GM12878 (cell line): ENCODE results near the gene RASGRF1. TPM values are rescaled to one million over a fixed set of nuclear protein-coding genes. Genes with fewer than 3 reads are reported as not detected.

Experiments used
- ATAC-seq: fragments of 200-7000 bp; cut with Tn5 transposase; 3 replicates; pipeline ENCODE4 v1.9.1; 2020; ENCODE audit warnings: mild to moderate bottlenecking, moderate library complexity
- BruUV-seq: library from RNA; stranded (reverse); fragments of 400-500 nt; replicated peaks from 2 replicates; lab custom pipeline; 2021; lab: Mats Ljungman, UMichigan
- CTCF ChIA-PET: fragments of 300-600 bp; sonication (Branson Sonifier 250); formaldehyde crosslinking; extraction: SDS; loops from one replicate; lab custom pipeline; 2021; ENCODE audit warnings: inconsistent platforms; lab: Yijun Ruan, JAX
- POLR2A ChIA-PET: fragments of 350-600 bp; formaldehyde crosslinking; extraction: SDS; loops from one replicate; lab custom pipeline; 2021; ENCODE audit warnings: inconsistent platforms; lab: Charles Lee
- RAD21 ChIA-PET: fragments of 300-600 bp; sonication (Branson Sonifier 250); formaldehyde crosslinking; loops from one replicate; lab custom pipeline; 2023; ENCODE audit warnings: antibody characterized with exemption; ENCODE audit not compliant: unreplicated experiment; lab: Charles Lee
- SMC1A ChIA-PET: fragments of 300-600 bp; sonication (Branson Sonifier 250); formaldehyde crosslinking; loops from one replicate; lab custom pipeline; 2023; ENCODE audit not compliant: unreplicated experiment, uncharacterized antibody; lab: Charles Lee
- DNase-seq: peaks from one replicate; pipeline ENCODE4 v3.0.0-alpha.2; 2011; ENCODE audit warnings: low read depth, low spot score
- FAIRE-seq: peaks from 3 replicates; lab custom pipeline; 2011; peaks lifted over from hg19 to GRCh38; lab: Jason Lieb, UNC
- H2AFZ ChIP-seq: 2 replicates; pipeline ENCODE4 v1.6.0; 2011; ENCODE audit warnings: low read depth, low read length, control low read depth; ENCODE audit not compliant: control insufficient read depth
- H3K27ac ChIP-seq: 2 replicates; pipeline ENCODE4 v1.5.1; 2011; ENCODE audit warnings: control low read depth; ENCODE audit not compliant: control insufficient read depth, insufficient read depth
- H3K27me3 ChIP-seq, 2 experiments: replicated peaks in 1 of 2; 2 replicates each; pipeline versions ENCODE4 v1.6.0 to v1.6.1; 2011; ENCODE audit warnings: low read length in 1 of 2; ENCODE audit not compliant: control insufficient read depth in 2 of 2, insufficient read depth in 2 of 2
- H3K36me3 ChIP-seq, 2 experiments: 2 replicates each; pipeline ENCODE4 v1.5.1; 2011; ENCODE audit warnings: low read length in 1 of 2; ENCODE audit not compliant: control insufficient read depth in 2 of 2, insufficient read depth in 2 of 2
- H3K4me1 ChIP-seq: 2 replicates; pipeline ENCODE4 v1.6.1; 2011; ENCODE audit warnings: mild to moderate bottlenecking, low read length, moderate library complexity, mixed read lengths; ENCODE audit not compliant: control insufficient read depth, insufficient read depth
- H3K4me2 ChIP-seq: 2 replicates; pipeline ENCODE4 v1.6.0; 2011; ENCODE audit warnings: control low read depth; ENCODE audit not compliant: control insufficient read depth, insufficient read depth
- H3K4me3 ChIP-seq: fragments of 200-600 bp; sonication (generic); 2 replicates; pipeline ENCODE4 v1.5.1; 2016
- H3K79me2 ChIP-seq: 2 replicates; pipeline ENCODE4 v1.6.0; 2011; ENCODE audit warnings: low read length; ENCODE audit not compliant: control insufficient read depth, insufficient read depth
- H3K9ac ChIP-seq: 2 replicates; pipeline ENCODE4 v1.8.0; 2011; ENCODE audit warnings: low read length, control low read depth, mixed read lengths; ENCODE audit not compliant: control insufficient read depth, insufficient read depth
- H3K9me3 ChIP-seq: replicated peaks from 3 replicates; pipeline ENCODE4 v1.5.1; 2011; ENCODE audit warnings: mild to moderate bottlenecking, low read length; ENCODE audit not compliant: control insufficient read depth, insufficient read depth
- H4K20me1 ChIP-seq: 2 replicates; pipeline ENCODE4 v1.6.0; 2011; ENCODE audit not compliant: control insufficient read depth, insufficient read depth
- ASH2L ChIP-seq: fragments of 300-600, 200-600 bp; sonication (generic); IDR thresholded peaks from 2 replicates; pipeline ENCODE4 v1.6.1; 2017; ENCODE audit warnings: low read depth, mild to moderate bottlenecking, borderline replicate concordance
- CBX5 ChIP-seq: sonication (generic); IDR thresholded peaks from 2 replicates; pipeline ENCODE4 v1.6.1; 2016; ENCODE audit warnings: low read depth, moderate library complexity, mild to moderate bottlenecking, inconsistent platforms
- CREB1 ChIP-seq: IDR thresholded peaks from 2 replicates; pipeline ENCODE4 v1.6.1; 2012; ENCODE audit warnings: low read depth, mild to moderate bottlenecking, inconsistent platforms
- JUND ChIP-seq: IDR thresholded peaks from 2 replicates; pipeline ENCODE4 v1.6.1; 2012; ENCODE audit warnings: low read depth, mild to moderate bottlenecking, low read length, improper control_type of control experiment, moderate library complexity
- NFIC ChIP-seq: IDR thresholded peaks from 2 replicates; pipeline ENCODE4 v1.6.1; 2012; ENCODE audit warnings: low read depth, mild to moderate bottlenecking, inconsistent platforms, low read length, moderate library complexity
- SP1 ChIP-seq: IDR thresholded peaks from one replicate; pipeline ENCODE4 v1.6.1; 2011; ENCODE audit warnings: low read depth, low read length
- TARDBP ChIP-seq: IDR thresholded peaks from 2 replicates; pipeline ENCODE4 v1.6.1; 2016; ENCODE audit warnings: borderline replicate concordance
- WGBS: methylation state at CpG from one replicate; pipeline ENCODE4 v1.1.6; 2016; ENCODE audit warnings: low lambda C conversion rate; ENCODE audit not compliant: insufficient replicate concordance, insufficient coverage; ENCODE audit errors: missing lambda C conversion rate; 5-methylcytosine and 5-hydroxymethylcytosine counted together
- in situ Hi-C: fragments of 300-500 bp; cut with MboI; formaldehyde crosslinking; loops from 9 replicates; pipeline ENCODE4 v1.14.3; 2018; ENCODE audit warnings: mixed read lengths
- intact Hi-C: fragments of 100-400 bp; cut with micrococcal nuclease; formaldehyde crosslinking; loops from one replicate; pipeline ENCODE4 v1.14.2; 2022; ENCODE audit not compliant: unreplicated experiment
- polyA plus RNA-seq, 11 experiments: library from polyadenylated mRNA; depleted of rRNA in 4 of 11; unstranded in 6 of 11; stranded (reverse) in 5 of 11; fragments of >200 nt; fragmentation: Nextera tagmentation in 4 of 11; fragmentation: Illumina TruSeq in 1 of 11; extraction: Ambion mirVana in 4 of 11; extraction: Trizol in 1 of 11; gene quantifications; 1 replicate in 1 of 11; 2 replicates in 10 of 11; pipeline versions ENCODE4 v1.2.1 to v1.2.3, GENCODE V29; 2011 to 2016; ENCODE audit warnings: inconsistent platforms in 2 of 11, missing spikeins in 2 of 11, low read depth in 1 of 11
- total RNA-seq, 4 experiments: library from RNA; depleted of rRNA in 3 of 4; stranded (reverse); fragments of >200 nt in 3 of 4; fragmentation: Illumina TruSeq in 1 of 4; extraction: Trizol in 1 of 4; gene quantifications; 2 replicates each; pipeline versions ENCODE4 v1.2.1 to v1.2.3, GENCODE V29; 2013 to 2021
- TF ChIP-seq, protein P1 (sequence below): IDR thresholded peaks from 2 replicates; pipeline ENCODE4 v1.6.1; 2011; ENCODE audit warnings: mild to moderate bottlenecking, low read depth, low read length, moderate library complexity; ENCODE audit not compliant: insufficient replicate concordance

Gene RASGRF1
- total and polyA plus RNA-seq, 10 of the 15 experiments (the other 5 are each of a cell fraction or from before 2014, with no cell fraction given) = 0.20 to 1.9 (median 0.86) TPM

DNA sequence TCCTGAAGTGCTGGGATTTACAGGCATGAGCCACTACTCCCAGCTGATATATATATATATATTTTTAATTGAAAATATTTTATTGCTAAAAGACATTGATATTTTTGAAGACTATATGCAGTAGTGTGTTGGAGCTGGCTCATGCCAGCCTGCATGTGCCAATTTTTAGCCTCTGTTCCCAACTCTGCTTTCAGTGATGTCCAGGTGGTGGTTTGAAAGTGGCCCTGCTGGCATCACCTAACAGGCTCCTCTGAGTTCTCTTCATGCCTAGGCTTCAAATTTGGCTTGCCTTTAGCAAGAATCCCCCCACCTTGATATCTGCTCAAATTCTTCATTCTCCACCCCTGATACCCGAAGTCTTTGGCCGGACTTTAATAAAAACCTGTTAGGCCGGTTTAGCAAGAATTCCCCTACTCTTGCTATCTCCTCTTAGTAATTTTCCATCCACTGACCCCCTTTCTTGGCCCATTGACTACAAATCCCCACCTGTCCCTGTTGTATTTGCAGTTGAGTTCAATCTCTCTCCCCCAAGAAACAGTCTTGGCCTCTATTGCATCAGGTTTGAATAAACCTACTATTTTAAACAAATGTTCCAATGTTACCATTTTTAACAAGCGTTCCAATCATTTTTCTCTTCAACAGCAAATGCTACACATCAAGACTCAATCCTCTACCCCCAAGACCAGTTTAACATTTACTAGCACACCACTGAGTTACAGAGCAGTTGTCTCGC, 121.9 kb downstream of the RASGRF1 start:
- intact Hi-C loops = no loop called here
- no peak for FAIRE-seq

More for the DNA sequence above, 121.9 kb downstream of the RASGRF1 start:
- in situ Hi-C loops = no loop called here
- no peak for TF ChIP-seq CBX5
- no peak for TF ChIP-seq CREB1
- TF ChIP-seq NFIC = no peak
- no peak for TF ChIP-seq SP1
- TF ChIP-seq TARDBP = no peak
- no peak for TF ChIP-seq ASH2L
- TF ChIP-seq JUND = no peak
- TF ChIP-seq, protein P1, sequence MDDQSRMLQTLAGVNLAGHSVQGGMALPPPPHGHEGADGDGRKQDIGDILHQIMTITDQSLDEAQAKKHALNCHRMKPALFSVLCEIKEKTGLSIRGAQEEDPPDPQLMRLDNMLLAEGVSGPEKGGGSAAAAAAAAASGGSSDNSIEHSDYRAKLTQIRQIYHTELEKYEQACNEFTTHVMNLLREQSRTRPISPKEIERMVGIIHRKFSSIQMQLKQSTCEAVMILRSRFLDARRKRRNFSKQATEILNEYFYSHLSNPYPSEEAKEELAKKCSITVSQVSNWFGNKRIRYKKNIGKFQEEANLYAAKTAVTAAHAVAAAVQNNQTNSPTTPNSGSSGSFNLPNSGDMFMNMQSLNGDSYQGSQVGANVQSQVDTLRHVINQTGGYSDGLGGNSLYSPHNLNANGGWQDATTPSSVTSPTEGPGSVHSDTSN = no peak
- TF ChIP-seq, all 136 proteins: peak for 0
- Histone ChIP-seq H3K9ac (no peak overlapping the region), H3K4me2 (no peak overlapping the region), H2AFZ (no peak overlapping the region), H3K9me3 (no peaks in the 10 kb centered on the region), H3K27me3 (no peaks in the 10 kb centered on the region), H4K20me1 (no peaks in the 10 kb centered on the region), H3K79me2 (no peaks in the 10 kb centered on the region), H3K27ac (no peak overlapping the region), H3K4me1 (no peaks in the 10 kb centered on the region), H3K4me3 (no peak overlapping the region), H3K36me3 (no peaks in the 10 kb centered on the region)
- ATAC-seq (no peak), DNase-seq (no peak)
- RAD21 ChIA-PET = interaction anchor here (0.9 to 1.8 kb wide), 4 partner anchors 9 to 60 kb away, joined by 4 to 6 read pairs (median 4); no protein-coding TSS in a partner anchor
- 99% methylated on average over 5 of the region's 5 CpGs for WGBS
- SMC1A ChIA-PET = interaction anchor here (0.8 to 1.5 kb wide), 4 partner anchors 9 to 38 kb away, joined by 3 to 8 read pairs (median 4); no protein-coding TSS in a partner anchor
- no TSS peak for BruUV-seq
- POLR2A ChIA-PET = interaction anchor here (0.7 to 1.8 kb wide), 2 partner anchors 9 to 24 kb away, joined by 3 to 10 read pairs; partner anchors contain the start of gene CTSH
- CTCF ChIA-PET = interaction anchor here (0.9 to 2.2 kb wide), 5 partner anchors 8 to 95 kb away, joined by 3 to 14 read pairs (median 4); no protein-coding TSS in a partner anchor
